ENCODE measurements around the gene PLCB2.

The PLCB2 gene

GRCh38 chr15:40281801-40282146, 26.0 kb downstream of the PLCB2 start:
- 0 out of 2 replicates have a peak, but pooled peaks cover 2% of the 10 kb centered on the region for H3K4me1 ChIP-seq (ENCODE audit: control insufficient read depth, insufficient read depth, low read length)
- no peaks in the 10 kb centered on the region for H3K9me3 ChIP-seq (ENCODE audit: control insufficient read depth, insufficient read depth, low read depth, low read length)
- H3K27ac ChIP-seq (ENCODE audit: extremely low read depth, low read depth, low read length) = no peak overlapping the region
- TF ChIP-seq ZSCAN16 (tag by site-specific recombination; IDR thresholded peaks at IDR 0.05) (no peak), ZNF23 (tag by site-specific recombination; IDR thresholded peaks at IDR 0.05; ENCODE audit: borderline replicate concordance) (no peak), TCF7L2 (IDR thresholded peaks at IDR 0.05; ENCODE audit: borderline replicate concordance, low read depth, low read length) (no peak), BCL11A (tag by site-specific recombination; IDR thresholded peaks at IDR 0.05; ENCODE audit: low read depth) (no peak)
- TF ChIP-seq, protein P1, sequence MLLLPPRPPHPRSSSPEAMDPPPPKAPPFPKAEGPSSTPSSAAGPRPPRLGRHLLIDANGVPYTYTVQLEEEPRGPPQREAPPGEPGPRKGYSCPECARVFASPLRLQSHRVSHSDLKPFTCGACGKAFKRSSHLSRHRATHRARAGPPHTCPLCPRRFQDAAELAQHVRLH (tag by site-specific recombination; IDR thresholded peaks at IDR 0.05) = no peak
- TF ChIP-seq, protein P2, sequence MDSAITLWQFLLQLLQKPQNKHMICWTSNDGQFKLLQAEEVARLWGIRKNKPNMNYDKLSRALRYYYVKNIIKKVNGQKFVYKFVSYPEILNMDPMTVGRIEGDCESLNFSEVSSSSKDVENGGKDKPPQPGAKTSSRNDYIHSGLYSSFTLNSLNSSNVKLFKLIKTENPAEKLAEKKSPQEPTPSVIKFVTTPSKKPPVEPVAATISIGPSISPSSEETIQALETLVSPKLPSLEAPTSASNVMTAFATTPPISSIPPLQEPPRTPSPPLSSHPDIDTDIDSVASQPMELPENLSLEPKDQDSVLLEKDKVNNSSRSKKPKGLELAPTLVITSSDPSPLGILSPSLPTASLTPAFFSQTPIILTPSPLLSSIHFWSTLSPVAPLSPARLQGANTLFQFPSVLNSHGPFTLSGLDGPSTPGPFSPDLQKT (IDR thresholded peaks at IDR 0.05; ENCODE audit: borderline replicate concordance, low read depth, low read length) = no peak
- ChIA-PET POLR2A (no interaction called here), CTCF (interaction anchor here (0.7 to 1.1 kb wide), 2 partner anchors 29 to 234 kb away, joined by 3 read pairs; no protein-coding TSS in a partner anchor)
- H3K4me3 ChIP-seq (ENCODE audit: low read depth, low read length) = no peak overlapping the region
- no peaks in the 10 kb centered on the region for H3K36me3 ChIP-seq (ENCODE audit: control insufficient read depth in 2 of 2, insufficient read depth in 1 of 2, low read length in 2 of 2)

- POLR2A ChIA-PET = no interaction called here
These were observed 26.5 kb downstream of the PLCB2 start for GRCh38 chr15:40281057-40281800.

DNA sequence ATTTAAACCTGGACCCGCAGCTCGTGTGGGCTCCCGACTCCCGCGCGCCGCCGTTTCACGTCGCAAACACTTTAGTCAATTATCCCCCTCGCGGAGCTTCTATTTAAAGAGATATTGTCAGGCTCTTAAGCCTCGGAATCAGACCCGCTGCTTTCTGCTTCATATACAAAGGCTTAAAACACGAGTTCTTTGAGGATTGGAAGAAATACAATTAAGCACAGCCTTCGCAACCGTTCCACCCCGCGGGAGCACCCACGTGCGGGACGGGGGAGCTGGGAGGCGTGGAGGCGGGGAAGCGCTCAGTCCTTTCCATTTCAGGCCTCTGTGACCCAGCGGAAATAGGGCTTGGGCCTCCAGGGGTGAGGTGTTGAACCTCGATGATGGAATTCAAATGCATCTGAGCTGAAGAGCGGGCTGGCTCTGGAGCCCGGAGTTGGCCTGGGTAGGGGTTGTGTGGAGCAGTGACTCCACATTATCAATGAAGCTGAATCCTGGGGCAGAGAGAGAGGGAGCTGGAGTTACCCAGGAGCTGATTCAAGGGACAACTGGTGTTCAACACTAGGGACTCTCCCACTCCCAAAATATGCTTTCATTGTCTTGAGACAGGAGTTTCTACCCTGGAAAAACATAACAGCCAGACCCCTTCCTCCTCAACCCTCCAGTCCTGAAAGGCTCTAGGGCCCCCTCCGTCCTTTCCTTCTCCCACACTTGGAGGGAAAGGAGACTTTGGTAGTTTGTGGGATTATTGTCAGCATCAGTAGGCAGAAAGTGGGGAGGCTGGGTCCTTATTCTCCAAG, 27.3 kb downstream of the PLCB2 start:
- H3K4me3 ChIP-seq (ENCODE audit: low read depth, low read length) = no peak overlapping the region
- no peak overlapping the region for H3K27ac ChIP-seq (ENCODE audit: extremely low read depth, low read depth, low read length)
- no peaks in the 10 kb centered on the region for H3K36me3 ChIP-seq (ENCODE audit: control insufficient read depth in 2 of 2, insufficient read depth in 1 of 2, low read length in 2 of 2)
- TF ChIP-seq YY2 (tag by site-specific recombination; IDR thresholded peaks at IDR 0.05) (no peak), ZNF148 (tag by site-specific recombination; IDR thresholded peaks at IDR 0.05; ENCODE audit: borderline replicate concordance) (no peak)
- TF ChIP-seq, protein P3, sequence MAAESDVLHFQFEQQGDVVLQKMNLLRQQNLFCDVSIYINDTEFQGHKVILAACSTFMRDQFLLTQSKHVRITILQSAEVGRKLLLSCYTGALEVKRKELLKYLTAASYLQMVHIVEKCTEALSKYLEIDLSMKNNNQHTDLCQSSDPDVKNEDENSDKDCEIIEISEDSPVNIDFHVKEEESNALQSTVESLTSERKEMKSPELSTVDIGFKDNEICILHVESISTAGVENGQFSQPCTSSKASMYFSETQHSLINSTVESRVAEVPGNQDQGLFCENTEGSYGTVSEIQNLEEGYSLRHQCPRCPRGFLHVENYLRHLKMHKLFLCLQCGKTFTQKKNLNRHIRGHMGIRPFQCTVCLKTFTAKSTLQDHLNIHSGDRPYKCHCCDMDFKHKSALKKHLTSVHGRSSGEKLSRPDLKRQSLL (tag by site-specific recombination; IDR thresholded peaks at IDR 0.05) = 0 out of 2 replicates have a peak, but pooled peaks have one; percentile 17
- ChIA-PET POLR2A (no interaction called here), CTCF (interaction anchor here (0.6 to 10.6 kb wide), 8 partner anchors 11 to 150 kb away, joined by 3 to 248 read pairs (median 8); partner anchors contain the start of genes CCDC9B and PLCB2)
- H3K9me3 ChIP-seq (ENCODE audit: control insufficient read depth, insufficient read depth, low read depth, low read length) = no peaks in the 10 kb centered on the region
- no peaks in the 10 kb centered on the region for H3K4me1 ChIP-seq (ENCODE audit: control insufficient read depth, insufficient read depth, low read length)

More at GRCh38 chr15:40281057-40281800, 26.5 kb downstream of the PLCB2 start:
- TF ChIP-seq ZNF248 (tag by site-specific recombination; IDR thresholded peaks at IDR 0.05) = no peak
- TF ChIP-seq ZNF768 (tag by site-specific recombination; IDR thresholded peaks at IDR 0.05) = no peak
- TF ChIP-seq ZSCAN23 (tag by site-specific recombination; IDR thresholded peaks at IDR 0.05) = no peak
- TF ChIP-seq, protein P4, sequence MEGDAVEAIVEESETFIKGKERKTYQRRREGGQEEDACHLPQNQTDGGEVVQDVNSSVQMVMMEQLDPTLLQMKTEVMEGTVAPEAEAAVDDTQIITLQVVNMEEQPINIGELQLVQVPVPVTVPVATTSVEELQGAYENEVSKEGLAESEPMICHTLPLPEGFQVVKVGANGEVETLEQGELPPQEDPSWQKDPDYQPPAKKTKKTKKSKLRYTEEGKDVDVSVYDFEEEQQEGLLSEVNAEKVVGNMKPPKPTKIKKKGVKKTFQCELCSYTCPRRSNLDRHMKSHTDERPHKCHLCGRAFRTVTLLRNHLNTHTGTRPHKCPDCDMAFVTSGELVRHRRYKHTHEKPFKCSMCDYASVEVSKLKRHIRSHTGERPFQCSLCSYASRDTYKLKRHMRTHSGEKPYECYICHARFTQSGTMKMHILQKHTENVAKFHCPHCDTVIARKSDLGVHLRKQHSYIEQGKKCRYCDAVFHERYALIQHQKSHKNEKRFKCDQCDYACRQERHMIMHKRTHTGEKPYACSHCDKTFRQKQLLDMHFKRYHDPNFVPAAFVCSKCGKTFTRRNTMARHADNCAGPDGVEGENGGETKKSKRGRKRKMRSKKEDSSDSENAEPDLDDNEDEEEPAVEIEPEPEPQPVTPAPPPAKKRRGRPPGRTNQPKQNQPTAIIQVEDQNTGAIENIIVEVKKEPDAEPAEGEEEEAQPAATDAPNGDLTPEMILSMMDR (tag by site-specific recombination; IDR thresholded peaks at IDR 0.05) = no peak
- TF ChIP-seq MYNN (tag by site-specific recombination; IDR thresholded peaks at IDR 0.05; ENCODE audit: borderline replicate concordance) = no peak
- TF ChIP-seq IKZF3 (tag by site-specific recombination; IDR thresholded peaks at IDR 0.05) = no peak
- TF ChIP-seq ZNF146 (tag by site-specific recombination; IDR thresholded peaks at IDR 0.05) = no peak
- no peak for TF ChIP-seq ZNF426 (tag by site-specific recombination; IDR thresholded peaks at IDR 0.05)
- TF ChIP-seq, protein P5, sequence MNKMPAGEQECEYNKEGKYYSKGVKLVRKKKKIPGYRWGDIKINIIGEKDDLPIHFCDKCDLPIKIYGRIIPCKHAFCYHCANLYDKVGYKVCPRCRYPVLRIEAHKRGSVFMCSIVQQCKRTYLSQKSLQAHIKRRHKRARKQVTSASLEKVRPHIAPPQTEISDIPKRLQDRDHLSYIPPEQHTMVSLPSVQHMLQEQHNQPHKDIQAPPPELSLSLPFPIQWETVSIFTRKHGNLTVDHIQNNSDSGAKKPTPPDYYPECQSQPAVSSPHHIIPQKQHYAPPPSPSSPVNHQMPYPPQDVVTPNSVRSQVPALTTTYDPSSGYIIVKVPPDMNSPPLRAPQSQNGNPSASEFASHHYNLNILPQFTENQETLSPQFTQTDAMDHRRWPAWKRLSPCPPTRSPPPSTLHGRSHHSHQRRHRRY (tag by site-specific recombination; IDR thresholded peaks at IDR 0.05) = no peak
- TF ChIP-seq EGR2 (tag by site-specific recombination; IDR thresholded peaks at IDR 0.05; ENCODE audit: low read depth) = no peak
- no peak for TF ChIP-seq HOXA7 (CRISPR knock-in tag; IDR thresholded peaks at IDR 0.05; ENCODE audit: borderline replicate concordance)
- no peak overlapping the region for H3K4me3 ChIP-seq (ENCODE audit: low read depth, low read length)
- H3K4me1 ChIP-seq (ENCODE audit: control insufficient read depth, insufficient read depth, low read length) = 0 out of 2 replicates have a peak, but pooled peaks cover 2% of the 10 kb centered on the region
- no peak overlapping the region for H3K27ac ChIP-seq (ENCODE audit: extremely low read depth, low read depth, low read length)
- CTCF ChIA-PET = interaction anchor here (0.7 to 10.6 kb wide), 6 partner anchors 10 to 234 kb away, joined by 3 to 248 read pairs (median 6); partner anchors contain the start of genes CCDC9B and PLCB2
- no peaks in the 10 kb centered on the region for H3K36me3 ChIP-seq (ENCODE audit: control insufficient read depth in 2 of 2, insufficient read depth in 1 of 2, low read length in 2 of 2)
- H3K9me3 ChIP-seq (ENCODE audit: control insufficient read depth, insufficient read depth, low read depth, low read length) = no peaks in the 10 kb centered on the region
